Brain microvascular endothelial cell (primary cell): Measurements from ENCODE around the gene ARHGAP6.

ENCODE experiments used
- DNase-seq: peaks from one replicate; pipeline ENCODE4 v3.0.0-alpha.2; 2020
- H3K27ac ChIP-seq: fragments of 250-450 bp; sonication (Bioruptor Pico); 2 replicates; pipeline ENCODE4 v1.5.1; 2020; ENCODE audit warnings: mild to moderate bottlenecking, moderate library complexity
- H3K27me3 ChIP-seq: fragments of 250-450 bp; sonication (Bioruptor Pico); replicated peaks from 2 replicates; pipeline ENCODE4 v1.5.1; 2020; ENCODE audit warnings: mild to moderate bottlenecking
- H3K36me3 ChIP-seq: fragments of 250-450 bp; sonication (Bioruptor Pico); replicated peaks from 2 replicates; pipeline ENCODE4 v1.5.1; 2020; ENCODE audit warnings: mild to moderate bottlenecking
- H3K4me3 ChIP-seq: 2 replicates; pipeline ENCODE4 v1.5.1; 2011; ENCODE audit warnings: low read depth, mild to moderate bottlenecking, control low read depth, low read length, moderate library complexity
- CTCF ChIP-seq: IDR thresholded peaks from 2 replicates; pipeline ENCODE4 v1.5.1; 2011; ENCODE audit warnings: low read depth, mild to moderate bottlenecking, moderate library complexity, low read length, control low read depth, inconsistent platforms; ENCODE audit errors: missing control alignments
- in situ Hi-C: cut with HindIII; loops from 2 replicates; pipeline ENCODE4 v1.10.0; 2017; ENCODE audit warnings: low sequenced_read_pairs, low pct_ligation_motif_present

The ARHGAP6 gene

GRCh38 chrX:11465648-11466411, 199.9 kb downstream of the ARHGAP6 start:
- Histone ChIP-seq H3K27ac (no peak overlapping the region), H3K27me3 (no peaks in the 10 kb centered on the region), H3K36me3 (no peaks in the 10 kb centered on the region), H3K4me3 (no peak overlapping the region)
- DNase-seq = no peak
- no peak for TF ChIP-seq CTCF
- in situ Hi-C loops = no loop called here

GRCh38 chrX:11464836-11465463, 200.8 kb downstream of the ARHGAP6 start:
- no peak for TF ChIP-seq CTCF
- in situ Hi-C loops = no loop called here
- Histone ChIP-seq H3K36me3 (no peaks in the 10 kb centered on the region), H3K27me3 (no peaks in the 10 kb centered on the region), H3K4me3 (no peak overlapping the region), H3K27ac (no peak overlapping the region)
- no peak for DNase-seq

- Histone ChIP-seq H3K27me3 (no peaks in the 10 kb centered on the region), H3K4me3 (no peak overlapping the region), H3K36me3 (no peaks in the 10 kb centered on the region), H3K27ac (no peak overlapping the region)
- TF ChIP-seq CTCF = no peak
- no peak for DNase-seq
- in situ Hi-C loops = no loop called here
Observed at GRCh38 chrX:11464380-11464779, 201.3 kb downstream of the ARHGAP6 start.

- DNase-seq = no peak
- in situ Hi-C loops = no loop called here
- Histone ChIP-seq H3K27ac (peak overlapping the region; percentile 53), H3K27me3 (no peaks in the 10 kb centered on the region), H3K4me3 (no peak overlapping the region), H3K36me3 (no peaks in the 10 kb centered on the region)
- TF ChIP-seq CTCF = no peak
Observed at GRCh38 chrX:11462648-11463047, 203.1 kb downstream of the ARHGAP6 start.

- Histone ChIP-seq H3K27ac (peak overlapping the region; percentile 53), H3K36me3 (no peaks in the 10 kb centered on the region), H3K27me3 (no peaks in the 10 kb centered on the region), H3K4me3 (no peak overlapping the region)
- peak; percentile 25 for DNase-seq
- no peak for TF ChIP-seq CTCF
- in situ Hi-C loops = no loop called here
Observed at GRCh38 chrX:11462136-11462535, 203.6 kb downstream of the ARHGAP6 start.
